KOPT-K1 (cell line): Measurements from ENCODE around the gene LCLAT1.

Source experiments
- H3K27ac ChIP-seq: fragments of 200-600 bp; sonication (generic); 2 replicates; pipeline ENCODE4 v1.5.1; 2016; ENCODE audit warnings: antibody characterized with exemption, mild to moderate bottlenecking, low read depth, low read length; ENCODE audit not compliant: poor library complexity, severe bottlenecking
- H3K36me3 ChIP-seq: fragments of 200-600 bp; sonication (generic); 2 replicates; pipeline ENCODE4 v1.5.1; 2017; ENCODE audit warnings: antibody characterized with exemption, mild to moderate bottlenecking, low read length, moderate library complexity; ENCODE audit not compliant: insufficient read depth
- H3K9me3 ChIP-seq: fragments of 200-600 bp; sonication (generic); 2 replicates; pipeline ENCODE4 v1.5.1; 2017; ENCODE audit warnings: antibody characterized with exemption, low read length, mild to moderate bottlenecking; ENCODE audit not compliant: insufficient read depth, poor library complexity, severe bottlenecking

The LCLAT1 gene

DNA sequence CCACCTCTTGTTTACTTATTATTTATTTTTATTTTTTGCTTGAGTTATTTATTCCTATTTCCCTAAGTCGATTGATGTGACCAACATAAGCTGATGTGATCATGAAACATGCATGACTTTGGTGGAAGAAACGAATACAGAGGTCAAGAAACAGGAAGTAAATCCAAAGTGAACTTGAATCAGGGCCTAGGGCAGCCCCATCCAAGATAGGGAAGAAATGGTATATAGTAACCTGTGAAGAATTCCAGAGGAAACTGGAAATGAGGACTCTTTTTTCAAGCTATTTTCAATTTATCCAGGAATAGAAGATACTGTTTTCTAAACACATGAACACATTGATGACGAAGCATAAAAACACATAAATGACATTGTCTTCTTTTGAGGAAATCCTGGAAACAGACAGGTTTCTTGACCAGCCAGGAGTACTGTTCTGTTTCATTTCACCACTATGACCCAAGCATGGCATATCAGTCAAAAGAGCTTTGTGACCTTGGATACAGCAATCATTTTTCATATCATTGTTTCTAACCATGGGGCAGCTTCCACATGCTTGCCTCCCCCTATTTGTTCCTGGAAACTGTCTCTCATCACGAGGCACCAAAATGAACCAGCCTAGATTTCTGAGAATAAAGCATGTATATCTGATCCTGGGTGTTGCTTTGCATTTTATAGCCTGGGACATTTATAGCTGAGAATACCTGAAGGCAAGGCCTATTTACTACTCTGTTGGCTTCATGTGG is 9.1 kb upstream of the LCLAT1 start:
- Histone ChIP-seq H3K36me3 (no peaks in the 10 kb centered on the region), H3K27ac (no peak overlapping the region), H3K9me3 (no peaks in the 10 kb centered on the region)

DNA sequence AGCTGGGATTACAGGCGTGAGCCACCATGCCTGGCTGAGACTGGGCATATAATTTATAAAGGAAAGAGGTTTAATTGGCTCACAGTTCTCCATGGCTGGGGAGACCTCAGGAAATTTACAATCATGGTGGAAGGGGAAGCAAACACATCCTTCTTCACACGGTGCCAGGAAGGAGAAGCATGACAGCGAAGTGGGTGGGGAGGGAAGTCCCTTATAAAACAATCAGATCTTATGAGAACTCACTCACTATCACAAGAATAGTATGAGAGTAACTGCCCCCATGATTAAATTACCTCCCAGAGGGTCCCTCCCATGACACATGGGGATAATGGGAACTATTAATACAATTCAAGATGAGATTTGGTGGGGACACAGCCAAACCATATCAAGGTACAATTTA is 7.8 kb upstream of the LCLAT1 start:
- H3K9me3 ChIP-seq: no peaks in the 10 kb centered on the region
- H3K27ac ChIP-seq: no peak overlapping the region

DNA sequence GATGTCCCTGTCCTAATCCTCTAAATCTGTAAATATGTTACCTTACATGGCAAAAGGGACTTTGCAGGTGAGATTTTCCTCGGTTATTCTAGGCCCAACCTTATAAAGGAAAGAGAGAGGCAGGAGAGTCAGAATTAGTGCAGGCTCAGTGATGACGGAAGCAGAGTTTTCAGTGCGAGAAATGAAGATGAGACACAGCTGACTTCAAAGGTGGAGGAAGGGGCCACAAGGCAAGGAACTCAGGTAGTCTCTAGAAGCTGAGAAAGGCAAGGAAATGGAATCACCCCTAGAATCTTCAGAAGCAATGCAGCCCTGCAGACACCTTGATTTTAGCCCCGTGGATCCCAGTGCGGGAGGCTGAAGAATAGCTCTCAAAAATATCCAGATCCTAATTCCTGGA is 7.2 kb upstream of the LCLAT1 start:
- no peaks in the 10 kb centered on the region for H3K9me3 ChIP-seq
- no peak overlapping the region for H3K27ac ChIP-seq
- no peaks in the 10 kb centered on the region for H3K36me3 ChIP-seq

More for the DNA sequence above, 7.8 kb upstream of the LCLAT1 start:
- no peaks in the 10 kb centered on the region for H3K36me3 ChIP-seq

DNA sequence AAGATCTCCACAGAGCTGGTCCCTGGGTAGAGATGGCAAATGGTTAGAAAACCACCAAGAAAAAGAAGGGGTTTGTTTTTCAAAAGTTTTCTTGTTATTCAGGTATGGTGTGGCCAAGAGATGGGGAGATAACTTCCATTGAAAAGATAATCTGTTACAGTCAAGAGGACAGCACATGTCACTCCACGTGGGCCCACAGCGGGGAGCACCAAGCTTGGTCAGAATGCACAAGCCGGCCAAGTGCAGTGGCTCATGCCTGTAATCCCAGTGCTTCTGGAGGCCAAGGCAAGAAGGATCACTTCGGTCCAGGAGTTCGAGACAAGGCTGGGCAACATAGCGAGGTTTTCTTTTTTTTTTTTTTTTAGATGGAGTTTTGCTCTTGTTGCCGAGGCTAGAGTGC is 6.0 kb upstream of the LCLAT1 start:
- Histone ChIP-seq H3K9me3 (no peaks in the 10 kb centered on the region), H3K36me3 (no peaks in the 10 kb centered on the region), H3K27ac (no peak overlapping the region)

DNA sequence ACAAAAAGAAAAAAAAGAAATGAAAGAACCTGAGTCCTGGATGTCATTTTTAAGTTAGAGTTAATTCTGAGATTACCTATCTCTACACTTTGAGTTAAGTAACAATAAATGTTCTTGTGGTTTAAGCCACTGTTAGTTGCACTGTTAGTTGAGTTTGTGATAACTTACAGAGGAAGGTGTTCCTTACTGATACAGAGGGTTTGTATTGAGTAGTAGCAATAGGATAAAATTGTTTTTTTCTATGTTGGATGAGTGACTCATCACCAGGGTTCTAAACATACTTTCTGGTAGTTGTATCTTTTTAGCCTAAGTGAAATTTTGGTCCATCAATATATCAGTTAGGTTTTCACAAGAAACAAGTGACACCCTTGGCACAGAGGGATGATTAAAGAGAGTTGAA is 4.0 kb upstream of the LCLAT1 start:
- no peak overlapping the region for H3K27ac ChIP-seq
- no peaks in the 10 kb centered on the region for H3K9me3 ChIP-seq
- H3K36me3 ChIP-seq: no peaks in the 10 kb centered on the region

DNA sequence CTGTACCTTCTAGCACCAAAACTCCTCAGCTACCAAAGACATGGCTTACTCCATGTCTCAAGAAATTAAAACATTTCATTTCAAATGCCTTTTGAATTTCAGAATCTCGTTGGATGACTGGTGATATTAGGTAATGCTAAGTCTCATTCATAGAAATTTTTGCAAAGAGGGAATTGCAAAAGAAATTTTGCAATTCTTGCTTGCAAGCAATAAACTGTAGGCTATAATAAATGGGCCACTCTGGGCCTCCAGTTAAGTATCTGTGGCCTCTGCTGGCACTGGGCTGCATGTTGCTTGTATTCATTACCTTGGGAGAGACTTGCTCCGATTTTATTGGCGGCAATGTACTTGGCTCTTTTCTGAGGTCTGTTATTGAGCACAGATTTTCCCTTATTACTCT is 2.8 kb upstream of the LCLAT1 start:
- H3K36me3 ChIP-seq: no peaks in the 10 kb centered on the region
- H3K9me3 ChIP-seq: no peaks in the 10 kb centered on the region
- H3K27ac ChIP-seq: no peak overlapping the region

DNA sequence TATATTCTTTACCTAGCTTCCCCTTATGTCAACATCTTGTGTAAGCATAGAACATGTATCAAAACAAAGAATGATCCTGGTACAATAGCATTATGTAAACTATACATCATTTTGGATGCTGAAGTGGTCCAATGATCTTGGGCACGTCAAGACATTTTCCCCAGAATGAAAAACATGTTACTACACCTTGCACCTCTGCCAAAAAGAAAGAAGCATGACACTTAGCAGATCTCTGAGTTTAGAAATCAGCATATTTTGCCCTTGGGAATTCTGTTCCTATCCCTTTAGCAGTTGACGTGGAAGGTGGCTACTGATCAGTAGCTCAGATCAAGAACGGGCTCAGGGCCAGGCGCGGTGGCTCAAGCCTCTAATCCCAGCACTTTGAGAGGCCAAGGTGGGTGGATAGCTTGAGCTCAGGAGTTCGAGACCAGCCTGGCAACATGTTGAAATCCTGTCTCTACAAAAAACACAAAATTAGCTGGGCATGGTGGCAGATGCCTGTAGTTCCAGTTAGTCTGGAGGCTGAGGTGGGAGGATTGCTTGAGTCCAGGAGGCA is 1.7 kb upstream of the LCLAT1 start:
- H3K36me3 ChIP-seq: peaks cover 5% of the 10 kb centered on the region; the same call in 1 of the 2 replicates
- H3K27ac ChIP-seq: no peak overlapping the region
- no peaks in the 10 kb centered on the region for H3K9me3 ChIP-seq

DNA sequence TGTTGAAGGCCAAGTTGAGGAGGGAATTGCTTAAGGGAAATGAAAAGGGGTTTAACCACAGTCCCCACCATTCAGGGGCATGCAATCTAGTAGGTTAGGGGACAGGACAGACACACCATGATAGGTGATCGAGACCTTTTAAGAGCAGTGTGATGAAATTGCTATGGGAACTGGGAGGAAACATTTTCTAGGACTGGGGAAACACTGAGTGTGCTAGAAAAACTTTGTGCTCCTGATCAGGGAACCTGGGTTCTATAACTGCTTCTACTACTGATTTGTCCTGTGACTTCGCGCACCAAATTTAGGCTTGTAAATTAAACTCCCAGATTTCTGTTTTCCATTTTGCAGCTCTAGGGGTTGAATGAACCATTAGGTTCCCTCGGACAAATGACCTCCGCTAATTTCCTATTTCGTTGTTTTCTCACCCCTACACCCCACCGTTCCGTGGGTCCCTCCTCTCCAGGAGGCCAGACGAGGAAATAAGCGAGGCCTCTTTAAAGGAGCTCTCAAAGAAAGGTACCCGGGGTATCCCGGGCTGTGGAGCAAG is 371 bp upstream of the LCLAT1 start:
- H3K27ac ChIP-seq: peak overlapping the region; percentile 71
- peaks cover 11% of the 10 kb centered on the region for H3K36me3 ChIP-seq
- no peaks in the 10 kb centered on the region for H3K9me3 ChIP-seq

DNA sequence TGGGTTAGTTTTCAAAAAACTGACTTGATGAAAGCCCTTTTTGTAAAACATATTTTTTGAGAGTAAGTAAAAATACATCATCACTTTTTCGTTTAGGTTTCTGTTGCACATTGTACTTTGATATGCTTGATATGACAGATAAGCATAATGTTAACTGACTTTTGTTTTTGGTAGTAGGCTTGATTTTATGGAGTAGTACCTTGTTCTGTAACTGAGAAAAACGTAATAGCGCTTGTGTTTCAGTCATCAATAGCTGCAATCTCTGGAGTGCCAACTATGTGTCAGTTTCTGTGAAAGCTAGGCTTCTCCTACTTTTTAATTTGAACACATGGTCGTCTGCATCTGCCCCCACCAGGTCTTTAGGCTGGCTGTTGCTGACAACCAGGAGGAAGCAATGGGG is 1.3 kb downstream of the LCLAT1 start:
- no peak overlapping the region for H3K27ac ChIP-seq
- peaks cover 11% of the 10 kb centered on the region for H3K36me3 ChIP-seq
- H3K9me3 ChIP-seq: no peaks in the 10 kb centered on the region

DNA sequence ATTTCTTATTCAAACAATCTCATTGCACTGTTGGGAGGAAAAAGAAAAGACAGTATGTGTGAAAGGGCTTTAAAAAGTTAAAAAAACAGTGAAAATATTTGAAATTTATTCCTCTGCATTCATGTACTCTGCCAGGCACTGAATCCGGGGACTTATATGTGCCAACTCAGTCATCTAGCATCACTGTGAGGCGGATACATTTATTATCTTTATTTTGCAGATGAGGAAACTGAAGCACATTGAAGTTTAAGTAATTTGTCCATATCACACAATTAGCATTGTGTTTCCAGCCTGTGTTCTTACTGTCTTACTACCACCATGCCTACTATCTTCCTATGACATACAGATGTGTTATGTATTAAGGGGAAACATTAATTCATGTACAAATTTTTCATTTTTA is 1.8 kb downstream of the LCLAT1 start:
- no peak overlapping the region for H3K27ac ChIP-seq
- H3K9me3 ChIP-seq: no peaks in the 10 kb centered on the region
- H3K36me3 ChIP-seq: peaks cover 11% of the 10 kb centered on the region

DNA sequence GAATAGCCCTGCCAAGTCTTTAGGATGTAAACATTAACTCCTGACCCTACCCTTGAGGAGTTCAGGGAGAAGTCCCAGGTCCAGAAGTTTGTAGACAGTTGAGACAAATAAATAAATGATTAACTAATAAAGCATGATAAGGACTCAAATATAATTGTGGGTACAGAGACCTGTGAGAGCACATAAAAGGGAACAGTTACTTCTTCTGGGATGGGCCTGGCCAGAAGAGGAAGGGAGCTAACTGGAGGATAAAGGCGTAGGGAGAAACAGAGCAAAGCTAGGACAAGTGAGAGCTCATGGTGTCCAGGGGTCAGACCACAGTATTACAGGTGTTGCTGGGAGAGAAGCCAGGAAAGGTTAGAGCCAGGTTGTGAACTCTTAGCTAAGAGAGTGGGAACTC is 3.0 kb downstream of the LCLAT1 start:
- Histone ChIP-seq H3K36me3 (peaks cover 11% of the 10 kb centered on the region), H3K27ac (no peak overlapping the region)

DNA sequence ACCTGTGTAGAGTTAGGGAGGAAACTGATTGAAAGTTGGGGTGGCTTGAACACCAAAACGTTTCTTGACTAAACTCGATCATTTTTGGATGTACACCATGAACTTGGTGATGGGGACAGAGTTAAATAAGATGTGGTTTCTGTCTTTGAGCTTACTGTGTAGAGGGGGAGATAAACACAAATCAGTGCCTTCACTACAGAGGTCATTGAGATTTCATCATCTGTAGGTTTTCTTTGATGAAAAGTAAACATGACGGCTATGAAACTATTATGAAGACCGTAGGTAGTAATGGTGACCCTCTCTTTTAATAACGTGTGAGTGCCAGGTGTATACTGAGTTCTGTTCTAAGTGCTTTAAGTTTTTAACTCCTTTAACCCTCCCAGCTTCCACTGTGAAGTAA is 6.5 kb downstream of the LCLAT1 start:
- peaks cover 11% of the 10 kb centered on the region for H3K36me3 ChIP-seq
- H3K9me3 ChIP-seq: no peaks in the 10 kb centered on the region
- H3K27ac ChIP-seq: no peak overlapping the region

More for the DNA sequence above, 3.0 kb downstream of the LCLAT1 start:
- no peaks in the 10 kb centered on the region for H3K9me3 ChIP-seq

DNA sequence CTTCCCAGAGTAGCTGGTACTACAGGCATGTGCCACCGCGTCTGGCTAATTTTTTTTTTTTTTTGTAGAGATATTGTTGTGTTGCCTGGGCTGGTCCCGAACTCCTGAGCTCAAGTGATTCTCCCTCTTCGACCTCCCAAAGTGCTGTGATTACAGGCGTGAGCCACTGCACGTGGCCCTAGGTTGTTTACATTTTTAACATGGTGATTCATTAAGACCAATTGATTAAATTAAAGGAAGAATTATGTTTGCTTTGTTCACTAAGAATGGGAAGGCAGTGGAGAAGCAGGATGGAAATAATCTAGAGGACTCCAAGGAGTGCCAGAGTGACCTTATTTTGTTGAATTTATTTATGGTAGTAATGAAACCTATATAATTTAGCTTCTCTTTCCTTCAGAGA is 7.5 kb downstream of the LCLAT1 start:
- Histone ChIP-seq H3K9me3 (no peaks in the 10 kb centered on the region), H3K27ac (no peak overlapping the region), H3K36me3 (peaks cover 11% of the 10 kb centered on the region)

DNA sequence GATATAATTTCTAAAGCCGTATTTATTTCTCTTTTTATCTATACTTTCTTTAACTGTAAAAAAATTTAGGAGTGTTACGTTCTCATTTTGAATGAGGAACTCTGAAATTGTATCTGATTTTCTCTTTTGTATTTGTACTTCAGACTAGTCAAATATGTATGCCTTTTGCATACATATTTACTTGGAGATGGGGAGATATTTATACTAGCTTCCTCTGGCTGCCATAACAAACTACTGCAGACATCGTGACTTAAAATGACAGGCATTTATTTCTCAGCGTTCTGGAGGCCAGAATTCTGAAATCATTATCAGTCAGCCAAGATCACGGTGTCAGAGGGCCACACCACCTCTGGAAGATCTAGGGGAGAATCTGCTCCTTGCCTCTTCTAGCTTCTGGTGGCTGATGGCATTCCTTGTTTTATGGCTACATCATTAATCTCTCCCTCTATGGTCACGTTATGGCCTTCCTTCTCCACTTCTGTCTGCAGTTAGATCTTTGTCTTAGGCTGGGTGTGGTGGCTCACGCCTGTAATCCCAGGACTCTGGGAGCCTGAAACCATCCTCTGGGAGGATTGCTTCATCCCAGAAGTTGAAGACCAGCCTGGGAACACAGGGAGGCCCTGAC is 8.2 kb downstream of the LCLAT1 start:
- Histone ChIP-seq H3K9me3 (no peaks in the 10 kb centered on the region), H3K27ac (no peak overlapping the region), H3K36me3 (peaks cover 6% of the 10 kb centered on the region)

DNA sequence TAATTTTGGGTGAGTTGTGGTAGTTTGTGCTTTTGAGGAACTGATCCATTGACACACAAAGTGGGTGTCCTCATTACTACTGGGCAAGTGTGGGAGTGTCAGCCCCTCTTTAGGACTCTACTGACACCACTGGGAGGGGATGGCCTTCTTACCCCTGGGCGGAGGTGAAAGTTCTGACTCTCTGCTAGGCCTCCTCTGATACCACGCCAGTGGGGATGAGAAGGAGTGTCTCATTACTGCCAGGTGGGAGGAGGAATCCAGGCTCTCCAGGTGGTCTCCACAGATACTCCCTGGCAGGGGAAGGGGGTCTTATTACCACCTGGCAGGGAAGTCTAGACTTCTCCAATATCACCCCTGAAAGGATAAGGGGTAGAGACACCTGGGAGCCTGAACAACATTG is 9.1 kb downstream of the LCLAT1 start:
- no peaks in the 10 kb centered on the region for H3K9me3 ChIP-seq
- H3K27ac ChIP-seq: no peak overlapping the region
- no peaks in the 10 kb centered on the region for H3K36me3 ChIP-seq
